ENCODE results near the gene RUNX1.
"Not testable (repeated sequence)": the region's sequence is repeated elsewhere in the genome, so short reads cannot be mapped to it uniquely, and the experiment has no call there.

RUNX1 gene

DNA sequence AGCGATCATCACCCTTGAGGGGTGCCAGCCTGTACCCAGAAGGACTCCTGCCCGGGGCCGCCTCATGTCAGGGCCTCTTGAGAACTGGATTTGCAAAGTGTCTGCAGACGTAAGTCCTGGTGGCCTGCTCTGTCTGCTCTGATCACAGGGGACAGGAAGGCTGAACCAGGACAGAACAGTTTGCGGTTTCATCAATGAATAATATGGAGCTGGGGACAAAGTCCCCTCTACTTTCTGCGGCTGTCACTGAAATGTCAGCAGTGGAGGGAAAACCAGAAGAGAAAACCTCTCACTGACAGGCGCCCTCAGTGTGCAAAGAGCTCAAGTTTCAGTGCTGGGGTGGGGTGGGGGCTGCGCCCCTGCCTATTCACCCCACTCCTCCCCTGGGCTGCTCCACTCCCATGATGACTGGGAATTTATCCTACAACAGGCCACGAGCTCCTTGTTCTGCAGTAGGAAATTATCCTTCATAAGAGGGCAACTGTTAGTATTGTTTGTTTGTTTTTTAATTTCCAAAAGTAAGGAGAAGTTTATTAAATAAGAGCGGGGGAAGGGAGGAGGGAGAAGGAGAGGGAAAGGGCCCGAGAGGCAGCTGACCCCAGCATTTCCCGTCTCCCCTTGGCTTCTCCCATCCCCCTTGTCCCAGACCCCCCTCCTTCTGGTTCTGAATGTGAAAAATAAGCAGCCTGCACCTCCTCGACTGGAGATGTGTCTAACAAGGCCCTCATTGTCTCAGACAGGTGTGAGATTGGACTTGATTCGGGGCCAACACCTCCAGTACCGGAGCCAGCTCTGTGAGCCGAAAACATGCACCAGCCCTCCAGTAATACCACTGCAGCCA is 231.1 kb downstream of the RUNX1 start:
- DNase-seq: no peak

- DNase-seq: no peak
Observed at GRCh38 chr21:34815831-34816705, 233.0 kb downstream of the RUNX1 start.

DNA sequence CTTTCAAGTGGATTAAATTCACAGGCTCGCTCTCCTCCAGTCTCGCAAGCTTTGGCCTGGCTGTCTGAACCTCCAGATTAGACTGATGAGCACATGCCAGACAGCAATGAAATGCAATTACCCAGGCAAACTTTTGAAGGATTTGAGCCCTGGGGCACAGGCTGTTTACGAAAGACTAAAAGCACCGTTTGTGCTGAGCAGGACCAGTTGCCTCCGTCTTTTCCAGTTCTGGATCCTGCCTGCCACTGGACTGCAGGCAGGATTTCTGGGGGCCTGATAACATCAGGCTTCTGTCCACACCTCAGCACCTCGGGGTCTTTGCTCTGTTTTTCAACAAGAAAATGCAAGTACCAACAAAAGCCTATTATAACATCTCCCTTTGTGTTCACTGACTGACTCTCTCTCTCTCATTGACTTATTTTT is 234.6 kb downstream of the RUNX1 start:
- DNase-seq: no peak

DNA sequence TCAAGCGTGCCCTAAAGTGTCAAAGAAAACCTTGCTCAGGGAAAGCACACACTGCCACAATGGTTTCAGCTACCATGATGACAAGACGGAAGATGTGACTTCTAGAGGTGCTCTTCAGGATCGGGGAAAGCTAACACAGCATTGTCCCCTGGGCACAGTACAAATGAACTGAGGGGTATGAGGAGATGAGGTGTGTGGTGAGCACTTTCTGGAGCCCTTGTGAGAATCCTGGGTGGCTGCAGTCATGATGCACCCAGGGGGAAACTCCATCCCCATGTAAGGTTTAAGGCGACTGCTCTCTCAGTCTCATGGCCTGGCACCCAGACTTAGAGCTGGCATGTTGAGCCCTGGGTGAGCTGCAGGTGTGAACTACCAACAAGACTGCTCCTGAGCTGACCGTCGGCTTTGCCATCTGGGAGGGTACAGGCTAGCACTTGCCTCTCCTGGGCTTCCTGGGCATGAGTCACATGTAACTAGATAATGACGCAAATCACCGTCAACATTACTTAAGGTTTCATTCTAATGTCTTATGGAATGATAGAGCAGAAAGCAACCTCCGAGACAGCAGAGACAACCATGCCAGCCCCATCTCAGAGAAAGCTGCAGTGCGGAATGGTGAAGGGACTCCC is 235.7 kb downstream of the RUNX1 start:
- DNase-seq: no peak

DNA sequence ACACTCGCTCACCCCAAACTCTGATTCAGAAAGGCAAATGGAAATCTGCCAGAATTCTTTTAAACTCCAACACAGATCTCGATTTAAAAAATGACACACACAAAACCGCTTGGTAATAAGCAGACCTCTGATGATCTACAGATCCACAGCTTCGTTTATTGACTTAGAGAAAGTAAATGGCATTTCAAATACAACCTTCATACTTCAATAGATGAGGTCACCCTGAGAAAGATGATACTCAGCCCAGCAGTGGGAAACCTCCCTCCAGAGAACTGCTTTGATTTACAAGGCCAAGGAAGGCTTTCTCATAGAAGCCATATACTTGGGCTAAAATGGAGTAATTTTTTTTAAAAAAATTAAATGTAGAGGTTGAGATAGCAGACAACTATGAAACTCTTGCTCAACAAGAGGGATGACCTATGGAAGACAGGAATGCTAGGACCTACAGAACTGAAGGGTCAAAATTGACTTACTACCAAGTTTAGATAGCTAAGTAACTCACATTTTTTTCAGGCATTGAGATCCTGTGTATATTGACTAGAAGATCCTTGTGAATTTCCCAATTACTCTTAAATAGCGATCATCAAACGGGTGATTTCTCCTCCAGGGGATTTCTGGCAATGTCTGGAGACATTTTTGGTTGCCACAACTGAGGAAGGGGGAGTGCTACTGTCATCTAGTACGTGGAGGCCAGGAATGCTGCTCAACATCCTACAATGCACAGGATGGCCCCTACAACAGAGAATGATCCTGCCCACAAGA is 236.4 kb downstream of the RUNX1 start:
- DNase-seq: no peak

GRCh38 chr21:34811368-34811767 is 237.7 kb downstream of the RUNX1 start:
- no peak for DNase-seq

GRCh38 chr21:34810786-34811185 is 238.3 kb downstream of the RUNX1 start:
- DNase-seq: no peak

GRCh38 chr21:34809822-34810221 is 239.3 kb downstream of the RUNX1 start:
- no peak for DNase-seq

GRCh38 chr21:34808569-34809204 is 240.4 kb downstream of the RUNX1 start:
- no peak for DNase-seq

DNA sequence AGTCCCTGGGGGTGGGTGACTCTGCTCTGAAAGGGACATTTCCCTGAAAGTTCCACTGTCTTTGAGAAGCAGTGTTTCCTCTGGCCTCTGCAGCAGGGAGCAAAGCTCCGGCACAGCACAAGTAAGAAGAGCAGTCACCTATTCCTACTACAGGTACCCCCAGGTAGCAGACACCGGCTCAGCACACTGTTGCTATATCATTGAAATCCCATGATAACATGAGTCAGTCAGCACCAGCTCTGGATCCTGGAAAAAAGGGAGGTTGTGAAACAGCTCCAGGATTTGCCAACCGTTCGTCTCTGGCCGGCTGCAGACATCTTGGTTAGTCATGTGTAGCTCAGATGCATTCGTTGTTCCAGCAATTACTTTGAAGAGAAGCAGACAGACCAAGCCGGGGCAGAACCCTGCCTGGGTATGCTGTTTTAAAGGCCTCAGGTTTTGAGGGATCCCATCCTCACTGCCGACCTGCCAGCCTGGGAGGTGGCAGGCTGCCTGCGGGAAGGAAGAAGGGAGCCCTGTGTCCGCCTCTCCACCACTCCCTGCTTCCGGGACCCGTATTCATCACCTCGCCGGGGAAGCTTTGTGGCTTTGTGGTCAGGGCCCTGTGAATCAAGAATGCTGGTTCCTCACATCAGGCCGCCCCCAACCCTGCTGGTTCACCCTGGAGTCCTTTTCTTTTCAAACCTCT is 241.1 kb downstream of the RUNX1 start:
- DNase-seq: peak; percentile 75

DNA sequence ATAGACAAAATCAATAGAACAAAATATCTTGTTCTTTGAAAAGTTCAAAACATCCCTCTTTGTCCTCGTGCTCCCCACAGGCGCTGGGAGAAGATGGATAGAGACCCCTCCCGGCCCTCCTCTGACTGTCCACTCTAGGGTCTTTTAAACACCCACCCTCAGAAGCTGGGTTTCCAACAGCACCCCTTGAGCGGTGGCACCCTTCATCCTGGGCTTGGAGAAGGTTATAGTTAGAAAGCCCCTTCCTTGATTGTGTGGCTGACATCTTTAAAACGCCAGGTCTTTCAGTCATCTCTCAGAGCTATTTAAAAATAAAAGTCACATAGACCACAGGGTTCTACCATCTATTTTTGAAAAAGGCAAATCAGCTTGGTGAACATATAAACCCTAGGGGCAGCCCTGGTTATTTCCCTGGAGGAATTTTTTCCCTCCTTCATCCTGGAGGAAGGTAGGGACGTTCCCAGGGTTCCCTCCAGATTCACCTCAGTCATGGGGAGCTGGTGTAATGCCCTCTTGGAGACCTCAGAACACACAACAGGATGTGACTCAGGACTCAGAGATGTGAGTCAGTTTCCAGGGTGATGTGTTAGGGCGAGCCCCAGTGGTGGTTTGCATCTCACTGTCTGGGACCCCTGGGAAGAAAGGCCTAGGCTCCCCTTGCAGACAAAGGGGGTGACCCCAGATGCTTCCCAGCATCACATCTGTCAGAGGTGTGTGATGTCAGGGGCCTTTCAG is 241.8 kb downstream of the RUNX1 start:
- DNase-seq: peak; percentile 68

DNA sequence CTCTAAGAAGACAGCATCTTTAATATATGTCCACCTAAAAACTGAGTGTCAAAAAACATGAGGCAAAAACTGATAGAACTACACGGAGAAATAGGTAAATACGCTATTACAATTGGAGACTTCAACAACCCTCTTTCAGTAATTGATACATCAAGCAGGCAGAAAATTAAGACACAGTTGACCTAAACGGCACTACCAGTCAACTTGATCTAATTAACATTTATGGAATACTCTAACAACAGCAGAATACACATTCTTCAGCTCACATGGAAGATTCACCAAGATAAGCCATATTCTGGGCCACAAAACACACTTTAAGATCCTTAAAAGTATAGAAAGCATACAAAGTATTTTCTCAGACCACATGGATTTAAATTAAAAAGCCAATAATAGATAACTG is 242.7 kb downstream of the RUNX1 start:
- no peak for DNase-seq

DNA sequence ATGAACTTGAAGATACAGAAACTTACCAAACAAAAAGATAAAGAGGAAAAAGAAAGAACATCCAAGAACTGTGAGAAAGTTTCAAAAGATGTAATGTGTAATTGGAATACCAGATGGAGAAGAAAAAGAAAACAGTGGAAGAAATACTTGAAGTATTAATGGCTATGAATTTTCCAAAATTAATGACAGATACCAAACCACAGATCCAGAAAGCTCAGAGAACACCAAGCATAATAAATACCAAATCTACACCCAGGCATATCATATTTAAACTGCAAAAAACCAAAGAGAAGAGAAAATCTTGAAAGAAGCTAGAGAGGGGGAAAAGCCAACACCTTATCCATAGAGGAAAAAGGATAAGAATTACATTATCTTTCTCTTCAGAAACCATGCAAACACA is 243.9 kb downstream of the RUNX1 start:
- DNase-seq: no peak

GRCh38 chr21:34804584-34804983 is 244.5 kb downstream of the RUNX1 start:
- not testable (repeated sequence) for DNase-seq

DNA sequence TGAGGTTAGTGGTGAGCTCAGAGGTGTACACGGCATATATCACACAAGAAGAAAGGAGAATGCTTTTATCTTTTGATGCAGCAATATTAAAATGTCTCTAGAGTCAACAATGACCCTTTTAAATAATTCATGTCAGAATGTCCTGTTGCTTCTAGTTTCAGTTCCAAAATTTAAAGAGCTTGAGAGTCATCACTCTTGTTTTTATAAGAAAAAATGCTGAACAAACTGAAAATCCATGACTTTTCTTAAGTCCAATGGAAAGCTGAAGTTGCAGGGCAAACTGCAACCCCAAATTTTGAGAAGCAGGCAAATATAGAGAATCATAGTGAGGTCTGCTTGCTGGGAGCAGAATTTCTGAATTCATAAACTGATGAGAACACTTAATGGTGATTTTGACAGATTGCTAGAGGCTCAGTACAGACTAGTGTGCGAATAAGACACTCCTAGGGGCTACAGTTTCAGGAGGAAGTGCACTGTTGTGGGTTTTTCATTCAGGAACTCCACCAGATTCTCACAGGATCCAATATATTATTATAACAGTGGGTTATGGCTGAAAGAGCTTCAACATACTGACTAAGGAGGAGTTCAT is 245.2 kb downstream of the RUNX1 start:
- no peak for DNase-seq

DNA sequence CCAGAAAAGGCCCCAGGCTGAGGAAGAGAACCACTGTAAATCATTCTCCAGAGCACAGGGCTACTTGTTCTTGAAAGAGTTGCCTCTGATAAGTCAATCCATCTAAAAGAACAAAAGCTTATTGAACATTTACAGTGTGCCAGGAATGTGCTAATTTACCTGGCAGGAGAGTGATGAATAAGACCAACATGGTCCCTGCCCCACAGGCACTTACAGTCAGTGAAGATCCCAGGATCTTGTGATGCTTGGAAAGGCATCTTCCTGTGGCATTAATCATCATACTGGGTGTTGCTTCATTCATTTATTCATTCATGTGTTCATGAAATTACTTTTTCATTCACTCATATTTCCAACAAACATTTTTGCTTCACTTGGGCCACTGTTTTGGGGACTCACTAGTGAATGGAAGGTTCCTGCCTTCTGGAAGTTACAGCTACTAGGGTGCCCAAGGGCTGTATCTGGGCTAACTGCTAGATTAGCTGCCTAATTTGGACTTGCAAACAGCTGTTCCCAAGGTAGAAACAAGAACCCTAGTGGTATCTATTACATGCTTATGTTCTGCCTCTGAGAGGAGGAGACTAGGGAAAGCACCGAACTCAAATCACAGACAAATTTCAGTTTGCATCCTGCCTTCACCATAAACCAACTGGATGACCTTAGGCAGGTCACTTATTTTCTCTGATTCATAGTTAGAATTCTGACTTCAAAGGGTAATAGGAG is 246.8 kb downstream of the RUNX1 start:
- DNase-seq: no peak

DNA sequence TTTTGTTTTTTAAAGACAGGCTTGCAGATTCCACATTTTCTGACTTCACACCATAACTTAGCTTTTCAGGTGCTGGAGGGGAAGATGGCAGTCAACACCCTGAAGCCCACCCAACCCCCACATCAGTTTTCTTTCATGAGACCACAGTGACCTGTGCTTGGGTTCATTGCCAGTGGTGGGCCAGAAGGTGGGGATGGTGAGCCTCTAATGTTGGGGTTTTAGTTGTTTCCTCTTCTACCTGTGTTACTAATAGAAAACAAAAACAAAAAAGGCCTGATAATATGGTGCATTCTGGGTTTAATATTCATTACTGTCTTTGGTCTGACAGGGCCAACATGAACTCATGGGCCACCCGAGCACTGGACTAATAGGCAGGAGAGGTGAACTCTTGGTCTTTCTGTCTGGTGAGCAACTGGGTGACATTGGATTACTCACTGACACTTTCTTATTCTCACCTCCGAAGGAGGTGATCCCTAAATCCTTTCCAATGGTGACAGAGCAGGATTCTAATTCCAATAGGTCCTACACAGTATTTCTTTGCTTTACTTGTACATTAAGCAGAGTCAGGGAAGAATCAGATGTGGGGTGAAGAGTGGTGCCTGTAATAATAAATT is 247.5 kb downstream of the RUNX1 start:
- no peak for DNase-seq

DNA sequence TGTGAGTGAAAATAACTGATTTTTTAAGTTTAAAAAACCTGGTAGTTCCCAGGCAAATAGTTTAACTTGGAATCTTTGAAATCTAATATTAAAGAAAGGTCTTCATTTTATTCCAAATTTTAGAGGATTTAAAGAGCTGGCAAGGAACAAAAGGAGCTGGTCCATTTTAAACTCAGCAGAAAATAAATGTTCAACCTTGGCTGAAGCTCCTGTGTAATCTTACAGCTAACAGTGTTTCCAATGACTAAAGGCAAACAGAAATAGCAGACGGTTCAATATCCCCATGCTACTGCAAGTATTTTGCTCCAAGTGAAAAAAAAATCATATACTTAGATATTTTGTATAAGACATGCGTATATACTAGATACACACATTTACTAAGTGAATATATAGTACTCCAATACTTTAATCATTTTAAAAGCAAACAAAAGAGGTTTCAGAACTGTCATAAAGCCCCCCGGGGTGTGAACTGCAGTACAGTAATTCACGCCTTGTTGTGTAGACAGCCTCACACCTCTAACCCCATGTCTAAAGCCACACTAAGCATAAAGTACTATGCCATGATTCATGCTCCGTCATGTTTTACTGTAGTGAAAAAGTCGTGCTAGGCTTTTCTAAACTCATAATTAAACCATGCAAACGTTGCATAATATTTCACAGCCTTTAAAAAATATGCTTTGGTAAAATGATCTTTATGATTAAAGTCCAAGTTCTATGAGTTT is 248.1 kb downstream of the RUNX1 start:
- no peak for DNase-seq

- DNase-seq: no peak
Observed at GRCh38 chr21:34799092-34799491, 250.0 kb downstream of the RUNX1 start.

All from activated naive CD4-positive, alpha-beta T cell treated with Interleukin-2 at 50 U/mL for 16 hours (primary cell).